H9 (cell line): ENCODE results near the gene TYK2. TPM values are rescaled to one million over a fixed set of nuclear protein-coding genes. Genes with fewer than 3 reads are reported as not detected.

Experiments used
- DNase-seq: peaks from one replicate; pipeline ENCODE4 v3.0.0-alpha.2; 2017
- H2AFZ ChIP-seq: one replicate; pipeline ENCODE4 v1.6.1; 2013; ENCODE audit warnings: mild to moderate bottlenecking, low read length, control low read depth, moderate library complexity
- H2AK5ac ChIP-seq: 2 replicates; pipeline ENCODE4 v1.6.1; 2013; ENCODE audit warnings: low read length, control low read depth, mixed read lengths; ENCODE audit not compliant: insufficient read length
- H2BK120ac ChIP-seq: one replicate; pipeline ENCODE4 v1.6.1; 2013; ENCODE audit warnings: low read depth, mild to moderate bottlenecking, low read length, control low read depth, inconsistent platforms; ENCODE audit not compliant: poor library complexity, severe bottlenecking
- H2BK12ac ChIP-seq: 2 replicates; pipeline ENCODE4 v1.6.1; 2013; ENCODE audit warnings: low read length, control low read depth, mixed read lengths, low read depth; ENCODE audit not compliant: insufficient read length
- H2BK15ac ChIP-seq: 2 replicates; pipeline ENCODE4 v1.6.1; 2013; ENCODE audit warnings: low read depth, low read length, control low read depth
- H2BK20ac ChIP-seq: one replicate; pipeline ENCODE4 v1.6.1; 2013; ENCODE audit warnings: low read depth, mild to moderate bottlenecking, low read length, control low read depth, inconsistent platforms; ENCODE audit not compliant: poor library complexity, severe bottlenecking
- H2BK5ac ChIP-seq: 2 replicates; pipeline ENCODE4 v1.6.1; 2013; ENCODE audit warnings: low read length, control low read depth, mixed read lengths; ENCODE audit not compliant: insufficient read length
- H3K14ac ChIP-seq: 2 replicates; pipeline ENCODE4 v1.6.1; 2013; ENCODE audit warnings: low read length, control low read depth; ENCODE audit not compliant: insufficient read depth
- H3K18ac ChIP-seq: 2 replicates; pipeline ENCODE4 v1.6.1; 2013; ENCODE audit warnings: low read depth, mild to moderate bottlenecking, mixed read lengths, low read length, control low read depth; ENCODE audit not compliant: insufficient read length
- H3K23ac ChIP-seq: 2 replicates; pipeline ENCODE4 v1.6.1; 2013; ENCODE audit warnings: low read length, control low read depth, mixed read lengths, low read depth; ENCODE audit not compliant: insufficient read length
- H3K23me2 ChIP-seq: 2 replicates; pipeline ENCODE4 v1.6.1; 2013; ENCODE audit warnings: low read depth, mild to moderate bottlenecking, mixed read lengths, low read length, control low read depth; ENCODE audit not compliant: insufficient read length, poor library complexity, severe bottlenecking
- H3K27ac ChIP-seq: 2 replicates; pipeline ENCODE4 v1.5.1; 2013; ENCODE audit warnings: low read length, control low read depth, mixed read lengths, low read depth; ENCODE audit not compliant: insufficient read length
- H3K27me3 ChIP-seq: 2 replicates; pipeline ENCODE4 v1.6.1; 2013; ENCODE audit warnings: low read length, control low read depth, inconsistent platforms; ENCODE audit not compliant: insufficient read depth
- H3K4ac ChIP-seq: 2 replicates; pipeline ENCODE4 v1.6.1; 2013; ENCODE audit warnings: low read depth, mild to moderate bottlenecking, control low read depth, inconsistent platforms, low read length, moderate library complexity
- H3K4me1 ChIP-seq: 2 replicates; pipeline ENCODE4 v1.6.1; 2013; ENCODE audit warnings: low read length, control low read depth, inconsistent platforms; ENCODE audit not compliant: insufficient read depth
- H3K4me2 ChIP-seq: 2 replicates; pipeline ENCODE4 v1.6.1; 2013; ENCODE audit warnings: low read length, control low read depth, mixed read lengths; ENCODE audit not compliant: insufficient read length, insufficient read depth
- H3K56ac ChIP-seq: 2 replicates; pipeline ENCODE4 v1.6.1; 2013; ENCODE audit warnings: low read depth, mild to moderate bottlenecking, mixed read lengths, low read length, control low read depth; ENCODE audit not compliant: insufficient read length
- H3K79me1 ChIP-seq: 2 replicates; pipeline ENCODE4 v1.6.1; 2013; ENCODE audit warnings: low read depth, mild to moderate bottlenecking, moderate library complexity, low read length, control low read depth, inconsistent platforms; ENCODE audit not compliant: insufficient read depth, poor library complexity, severe bottlenecking
- H3K79me2 ChIP-seq: 2 replicates; pipeline ENCODE4 v1.6.1; 2013; ENCODE audit warnings: low read length, control low read depth, inconsistent platforms; ENCODE audit not compliant: insufficient read depth
- H3K9ac ChIP-seq: 2 replicates; pipeline ENCODE4 v1.6.1; 2013; ENCODE audit warnings: low read length, control low read depth, mixed read lengths; ENCODE audit not compliant: insufficient read length; ENCODE audit errors: extremely low read depth
- H3K9me3 ChIP-seq: one replicate; pipeline ENCODE4 v1.6.1; 2013; ENCODE audit warnings: low read depth, low read length, inconsistent platforms; ENCODE audit not compliant: control insufficient read depth
- H3T11ph ChIP-seq: one replicate; pipeline ENCODE4 v1.6.1; 2013; ENCODE audit warnings: mild to moderate bottlenecking, low read length, control low read depth, inconsistent platforms
- H4K20me1 ChIP-seq: one replicate; pipeline ENCODE4 v1.6.1; 2013; ENCODE audit not compliant: control insufficient read depth, insufficient read length, insufficient read depth
- H4K5ac ChIP-seq: 2 replicates; pipeline ENCODE4 v1.6.1; 2013; ENCODE audit warnings: low read depth, mild to moderate bottlenecking, mixed read lengths, low read length, control low read depth; ENCODE audit not compliant: insufficient read length
- H4K8ac ChIP-seq: replicated peaks from 2 replicates; pipeline ENCODE4 v1.6.1; 2013; ENCODE audit warnings: low read length, control low read depth, mixed read lengths, low read depth; ENCODE audit not compliant: insufficient read length
- H4K91ac ChIP-seq: 2 replicates; pipeline ENCODE4 v1.6.1; 2013; ENCODE audit warnings: low read depth, mild to moderate bottlenecking, moderate library complexity, mixed read lengths, low read length, control low read depth; ENCODE audit not compliant: insufficient read length
- H3K27ac Mint-ChIP-seq, 3 experiments: 2 replicates in 2 of 3; 3 replicates in 1 of 3; pipeline ENCODE4 v1.8.0; 2020 to 2021; ENCODE audit warnings: mixed read lengths in 3 of 3, mild to moderate bottlenecking in 1 of 3, moderate library complexity in 1 of 3
- H3K27me3 Mint-ChIP-seq: 2 replicates; pipeline ENCODE4 v1.8.0; 2021; ENCODE audit warnings: low read depth, mild to moderate bottlenecking, moderate library complexity, mixed read lengths
- H3K36me3 Mint-ChIP-seq, 3 experiments: 2 replicates in 2 of 3; 3 replicates in 1 of 3; pipeline ENCODE4 v1.8.0; 2020 to 2021; ENCODE audit warnings: low read depth in 3 of 3, mixed read lengths in 3 of 3; ENCODE audit not compliant: insufficient read depth in 1 of 3
- H3K4me1 Mint-ChIP-seq, 2 experiments: 2 replicates each; pipeline ENCODE4 v1.8.0; 2020; ENCODE audit warnings: mixed read lengths in 2 of 2
- H3K4me3 Mint-ChIP-seq, 2 experiments: 2 replicates in 1 of 2; 3 replicates in 1 of 2; pipeline ENCODE4 v1.8.0; 2020 to 2021; ENCODE audit warnings: mild to moderate bottlenecking in 2 of 2, mixed read lengths in 2 of 2, moderate library complexity in 1 of 2
- H3K9me3 Mint-ChIP-seq, 2 experiments: 2 replicates in 1 of 2; 3 replicates in 1 of 2; pipeline ENCODE4 v1.8.0; 2020; ENCODE audit warnings: mild to moderate bottlenecking in 2 of 2, mixed read lengths in 2 of 2, moderate library complexity in 1 of 2
- WGBS: extraction: QIAGEN DNeasy Blood & Tissue Kit; methylation state at CpG from one replicate; pipeline ENCODE4 v1.1.7; 2013; ENCODE audit warnings: missing lambda C conversion rate, low lambda C conversion rate, mixed read lengths; ENCODE audit not compliant: insufficient read length; ENCODE audit errors: extremely low coverage; 5-methylcytosine and 5-hydroxymethylcytosine counted together
- total RNA-seq: library from RNA; stranded (reverse); gene quantifications from 2 replicates; pipeline ENCODE4 v1.2.1, GENCODE V29; 2021
- TF ChIP-seq, protein P1 (sequence below): fragments of 200-600 bp; sonication (generic); conservative IDR thresholded peaks from 3 replicates; pipeline ENCODE4 v1.8.0; 2021; ENCODE audit warnings: antibody characterized with exemption, mild to moderate bottlenecking

TYK2 gene
- total RNA-seq, 1 experiment from 2014 or later, result 61.4 TPM

DNA sequence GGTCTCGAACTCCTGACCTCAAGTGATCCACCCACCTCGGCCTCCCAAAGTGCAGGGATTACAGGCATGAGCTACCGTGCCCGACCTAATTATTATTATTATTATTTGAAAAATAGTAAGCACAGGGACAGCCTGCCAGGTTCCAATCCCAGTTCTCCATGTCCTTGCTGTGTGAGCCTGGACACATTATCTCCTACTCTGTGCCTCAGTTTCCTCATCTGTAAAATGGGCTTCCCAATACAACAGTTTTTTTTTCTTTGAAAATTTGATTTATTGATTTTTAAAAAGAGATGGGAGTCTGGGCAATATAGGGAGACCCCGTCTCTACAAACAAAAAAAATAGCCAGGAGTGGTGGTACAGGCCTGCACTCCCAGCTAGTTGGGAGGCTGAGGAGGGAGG is 74.0 kb downstream of the TYK2 start:
- Histone ChIP-seq H3K79me1 (no peaks in the 10 kb centered on the region), H3K23me2 (no peaks in the 10 kb centered on the region), H2BK15ac (no peak overlapping the region), H3K56ac (no peak overlapping the region), H3K79me2 (no peaks in the 10 kb centered on the region), H2BK120ac (no peak overlapping the region), H2BK20ac (no peak overlapping the region), H3K27ac (no peak overlapping the region), H4K91ac (no peak overlapping the region), H4K20me1 (no peaks in the 10 kb centered on the region), H3K4me1 (no peaks in the 10 kb centered on the region), H2AFZ (no peak overlapping the region), H3K14ac (no peak overlapping the region), H4K8ac (no peak overlapping the region), H3K4me2 (no peak overlapping the region), H3K4ac (no peak overlapping the region), H2AK5ac (no peak overlapping the region), H3K18ac (no peak overlapping the region), H3T11ph (no peak overlapping the region), H2BK5ac (no peak overlapping the region), H4K5ac (no peak overlapping the region), H3K23ac (no peak overlapping the region), H3K27me3 (no peaks in the 10 kb centered on the region), H2BK12ac (no peak overlapping the region), H3K9me3 (no peaks in the 10 kb centered on the region), H3K9ac (no peak overlapping the region)
- no CpG with 5 or more reads among the region's 5 CpGs for WGBS
- H3K4me1 Mint-ChIP-seq, result 0 out of 4 replicates have a peak, but pooled peaks cover 0 to 4% of the 10 kb centered on the region in 2 experiments
- no peak overlapping the region for H3K4me3 Mint-ChIP-seq
- peaks cover 7% of the 10 kb centered on the region for H3K27me3 Mint-ChIP-seq
- TF ChIP-seq, protein P1, sequence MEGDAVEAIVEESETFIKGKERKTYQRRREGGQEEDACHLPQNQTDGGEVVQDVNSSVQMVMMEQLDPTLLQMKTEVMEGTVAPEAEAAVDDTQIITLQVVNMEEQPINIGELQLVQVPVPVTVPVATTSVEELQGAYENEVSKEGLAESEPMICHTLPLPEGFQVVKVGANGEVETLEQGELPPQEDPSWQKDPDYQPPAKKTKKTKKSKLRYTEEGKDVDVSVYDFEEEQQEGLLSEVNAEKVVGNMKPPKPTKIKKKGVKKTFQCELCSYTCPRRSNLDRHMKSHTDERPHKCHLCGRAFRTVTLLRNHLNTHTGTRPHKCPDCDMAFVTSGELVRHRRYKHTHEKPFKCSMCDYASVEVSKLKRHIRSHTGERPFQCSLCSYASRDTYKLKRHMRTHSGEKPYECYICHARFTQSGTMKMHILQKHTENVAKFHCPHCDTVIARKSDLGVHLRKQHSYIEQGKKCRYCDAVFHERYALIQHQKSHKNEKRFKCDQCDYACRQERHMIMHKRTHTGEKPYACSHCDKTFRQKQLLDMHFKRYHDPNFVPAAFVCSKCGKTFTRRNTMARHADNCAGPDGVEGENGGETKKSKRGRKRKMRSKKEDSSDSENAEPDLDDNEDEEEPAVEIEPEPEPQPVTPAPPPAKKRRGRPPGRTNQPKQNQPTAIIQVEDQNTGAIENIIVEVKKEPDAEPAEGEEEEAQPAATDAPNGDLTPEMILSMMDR, result no peak
- H3K27ac Mint-ChIP-seq, result no peak overlapping the region
- H3K9me3 Mint-ChIP-seq, result no peaks in the 10 kb centered on the region
- DNase-seq, result no peak
- peaks cover 5 to 17% (median 6%) of the 10 kb centered on the region in 3 experiments; a peak in 4 of 7 replicates for H3K36me3 Mint-ChIP-seq
